HCT116 (cell line): ENCODE results near the gene ZFX. TPM values are rescaled to one million over a fixed set of nuclear protein-coding genes. Genes with fewer than 3 reads are reported as not detected.

Experiments used
- ATAC-seq: fragments of 200-7000 bp; cut with Tn5 transposase; 2 replicates; pipeline ENCODE4 v1.9.1; 2020; ENCODE audit warnings: mild to moderate bottlenecking, moderate library complexity
- BruUV-seq: library from RNA; stranded (reverse); fragments of 400-500 nt; replicated peaks from 2 replicates; lab custom pipeline; 2021; lab: Mats Ljungman, UMichigan
- CTCF ChIA-PET: fragments of 300-600 bp; sonication (Branson Sonifier 250); formaldehyde crosslinking; loops from one replicate; lab custom pipeline; 2021; ENCODE audit warnings: antibody characterized with exemption; lab: Charles Lee
- POLR2A ChIA-PET: fragments of 300-600, 350-600 bp; sonication (Branson Sonifier 250); formaldehyde crosslinking; loops from one replicate; lab custom pipeline; 2021; ENCODE audit warnings: antibody characterized with exemption; lab: Charles Lee
- RAD21 ChIA-PET, 2 experiments: fragments of 300-600 bp; sonication (Branson Sonifier 250); formaldehyde crosslinking; loops; one replicate each; lab custom pipeline; 2023; ENCODE audit warnings: low total read pairs in 2 of 2; ENCODE audit not compliant: uncharacterized antibody in 2 of 2, unreplicated experiment in 2 of 2, low non-redundant PET in 1 of 2; lab: Charles Lee
- DNase-seq: peaks from one replicate; pipeline ENCODE4 v3.0.0-alpha.2; 2010; ENCODE audit warnings: low read depth, low spot score
- H2AFZ ChIP-seq: fragments of 200-600 bp; shearing (Covaris generic), sonication (generic); 2 replicates; pipeline ENCODE4 v1.6.1; 2017; ENCODE audit warnings: low read depth, mixed run types, mixed read lengths, antibody characterized with exemption, low read length; ENCODE audit not compliant: poor library complexity, severe bottlenecking
- H3K27ac ChIP-seq: 2 replicates; pipeline ENCODE4 v1.5.1; 2012; ENCODE audit warnings: low read depth, low read length
- H3K27me3 ChIP-seq: fragments of 200-600 bp; sonication (generic); 2 replicates; pipeline ENCODE4 v1.6.1; 2016; ENCODE audit warnings: mixed run types, low read length, mixed read lengths; ENCODE audit not compliant: insufficient read depth
- H3K36me3 ChIP-seq, 2 experiments: fragments of 200-500 bp in 1 of 2; fragments of 200-600 bp in 1 of 2; sonication (Bioruptor generic) in 1 of 2; sonication (generic) in 1 of 2; 2 replicates each; pipeline versions ENCODE4 v1.5.1 to v1.6.1; 2014 to 2016; ENCODE audit warnings: low read length in 2 of 2, inconsistent platforms in 1 of 2, mixed read lengths in 1 of 2, mixed run types in 1 of 2; ENCODE audit not compliant: insufficient read depth in 2 of 2, control insufficient read depth in 1 of 2
- H3K4me1 ChIP-seq, 2 experiments: fragments of 200-600 bp in 1 of 2; sonication (generic) in 1 of 2; 2 replicates each; pipeline versions ENCODE4 v1.5.1 to v1.6.1; 2012 to 2017; ENCODE audit warnings: low read length in 2 of 2, inconsistent platforms in 1 of 2, mild to moderate bottlenecking in 1 of 2, mixed read lengths in 1 of 2, mixed run types in 1 of 2, moderate library complexity in 1 of 2; ENCODE audit not compliant: insufficient read depth in 2 of 2, control insufficient read depth in 1 of 2
- H3K4me2 ChIP-seq: fragments of 200-600 bp; sonication (generic); 2 replicates; pipeline ENCODE4 v1.6.1; 2017; ENCODE audit warnings: mixed run types, low read length, mixed read lengths
- H3K4me3 ChIP-seq, 2 experiments: fragments of 200-600 bp in 1 of 2; sonication (generic) in 1 of 2; replicated peaks in 1 of 2; 2 replicates each; pipeline ENCODE4 v1.5.1; 2011 to 2016; ENCODE audit warnings: low read length in 2 of 2, control low read depth in 1 of 2, low read depth in 1 of 2, mild to moderate bottlenecking in 1 of 2, mixed read lengths in 1 of 2, mixed run types in 1 of 2
- H3K79me2 ChIP-seq: fragments of 200-600 bp; sonication (generic); 2 replicates; pipeline ENCODE4 v1.6.1; 2017; ENCODE audit warnings: mild to moderate bottlenecking, mixed run types, low read length, moderate library complexity, mixed read lengths; ENCODE audit not compliant: insufficient read depth
- H3K9ac ChIP-seq: fragments of 200-600 bp; sonication (generic); 2 replicates; pipeline ENCODE4 v1.6.1; 2016; ENCODE audit warnings: low read length, mixed read lengths
- H3K9me2 ChIP-seq: fragments of 200-600 bp; sonication (generic), shearing (Covaris generic); 2 replicates; pipeline ENCODE4 v1.6.1; 2017; ENCODE audit warnings: mixed run types, mild to moderate bottlenecking, moderate library complexity; ENCODE audit not compliant: insufficient read depth
- H3K9me3 ChIP-seq, 2 experiments: fragments of 200-500 bp in 1 of 2; fragments of 200-600 bp in 1 of 2; sonication (Bioruptor generic) in 1 of 2; sonication (generic) in 1 of 2; 2 replicates each; pipeline ENCODE4 v1.6.1; 2014 to 2017; ENCODE audit warnings: low read length in 2 of 2, mixed read lengths in 2 of 2, inconsistent platforms in 1 of 2, low read depth in 1 of 2, mild to moderate bottlenecking in 1 of 2, mixed run types in 1 of 2, moderate library complexity in 1 of 2; ENCODE audit not compliant: control insufficient read depth in 1 of 2, insufficient read depth in 1 of 2
- H4K20me1 ChIP-seq: fragments of 200-600 bp; sonication (generic), shearing (Covaris generic); 2 replicates; pipeline ENCODE4 v1.6.1; 2017; ENCODE audit warnings: mixed run types, mild to moderate bottlenecking, moderate library complexity; ENCODE audit not compliant: insufficient read depth
- CEBPB ChIP-seq: IDR thresholded peaks from 2 replicates; pipeline ENCODE4 v1.6.1; 2012; ENCODE audit warnings: low read depth
- ELF1 ChIP-seq: IDR thresholded peaks from 2 replicates; pipeline ENCODE4 v1.6.1; 2012; ENCODE audit warnings: low read depth, borderline replicate concordance
- EZH2phosphoT487 ChIP-seq: fragments of 200-600 bp; IDR thresholded peaks from 2 replicates; pipeline ENCODE4 v1.6.1; 2018; ENCODE audit warnings: antibody characterized with exemption, borderline replicate concordance
- JUND ChIP-seq: IDR thresholded peaks from 2 replicates; pipeline ENCODE4 v1.6.1; 2012
- RAD21 ChIP-seq: IDR thresholded peaks from 2 replicates; pipeline ENCODE4 v1.6.1; 2012; ENCODE audit warnings: low read depth, mild to moderate bottlenecking
- SP1 ChIP-seq: IDR thresholded peaks from 2 replicates; pipeline ENCODE4 v1.6.1; 2012; ENCODE audit warnings: low read depth
- SRF ChIP-seq: IDR thresholded peaks from 2 replicates; pipeline ENCODE4 v1.6.1; 2012; ENCODE audit warnings: low read depth
- TCF7L2 ChIP-seq: IDR thresholded peaks from 2 replicates; pipeline ENCODE4 v1.7.0; 2011; ENCODE audit warnings: borderline replicate concordance, inconsistent platforms; ENCODE audit not compliant: insufficient read depth, insufficient read length; ENCODE audit errors: extremely low read depth
- YY1 ChIP-seq: IDR thresholded peaks from 2 replicates; pipeline ENCODE4 v1.6.1; 2011; ENCODE audit warnings: low read length, low read depth, moderate library complexity, mild to moderate bottlenecking; ENCODE audit not compliant: insufficient replicate concordance; ENCODE audit errors: extremely low read depth
- ZFX ChIP-seq: fragments of 450-650 bp; IDR thresholded peaks from 2 replicates; pipeline ENCODE4 v1.6.1; 2017
- ZNF274 ChIP-seq: fragments of 200-500 bp; sonication (Bioruptor generic); IDR thresholded peaks from 2 replicates; pipeline ENCODE4 v1.6.1; 2014; ENCODE audit warnings: mild to moderate bottlenecking, low read depth, low read length, inconsistent platforms
- intact Hi-C: fragments of 100-400 bp; cut with micrococcal nuclease; formaldehyde crosslinking; loops from 2 replicates; pipeline ENCODE4 v1.10.0; 2022
- total RNA-seq: library from RNA; stranded (reverse); gene quantifications from one replicate; pipeline ENCODE4 v1.2.1, GENCODE V29; 2021; ENCODE audit not compliant: unreplicated experiment
- TF ChIP-seq, protein P1 (sequence below): IDR thresholded peaks from 2 replicates; pipeline ENCODE4 v1.6.1; 2012
- TF ChIP-seq, protein P2 (sequence below): IDR thresholded peaks from 2 replicates; pipeline ENCODE4 v1.6.1; 2012; ENCODE audit warnings: low read depth

ZFX gene
- total RNA-seq, 1 experiment from 2014 or later, result 28.1 TPM

DNA sequence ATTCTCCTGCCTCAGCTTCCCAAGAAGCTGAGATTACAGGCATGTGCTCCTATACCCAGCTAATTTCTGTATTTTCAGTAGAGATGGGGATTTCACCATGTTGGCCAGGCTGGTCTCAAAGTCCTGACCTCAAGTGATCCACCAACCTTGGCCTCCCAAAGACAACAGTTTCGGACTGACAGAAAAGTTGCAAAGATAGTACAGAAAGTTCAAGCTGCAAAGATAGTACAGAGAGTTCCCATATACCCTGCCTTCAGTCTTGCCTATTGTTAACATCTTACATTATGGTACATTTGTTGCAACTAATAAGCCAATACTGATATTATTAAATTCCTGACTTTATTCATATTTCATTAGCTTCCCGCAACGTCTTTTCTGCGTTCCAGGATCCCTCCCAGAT lies 98.5 kb downstream of the ZFX start:
- RAD21 ChIA-PET, result no interaction called here
- CTCF ChIA-PET, result no interaction called here
- no TSS peak for BruUV-seq
- Histone ChIP-seq H2AFZ (no peak overlapping the region), H3K79me2 (no peaks in the 10 kb centered on the region), H4K20me1 (no peaks in the 10 kb centered on the region), H3K4me3 (no peak overlapping the region), H3K9ac (no peak overlapping the region), H3K9me3 (no peaks in the 10 kb centered on the region), H3K4me2 (no peak overlapping the region), H3K27ac (no peak overlapping the region), H3K4me1 (peaks cover 10 to 17% of the 10 kb centered on the region in 2 experiments), H3K36me3 (no peaks in the 10 kb centered on the region), H3K9me2 (no peaks in the 10 kb centered on the region), H3K27me3 (no peaks in the 10 kb centered on the region)
- intact Hi-C loops, result no loop called here
- no peak for ATAC-seq
- POLR2A ChIA-PET, result no interaction called here
- TF ChIP-seq SP1 (no peak), CEBPB (no peak), SRF (no peak), TCF7L2 (no peak), EZH2phosphoT487 (no peak), YY1 (no peak), JUND (no peak), RAD21 (no peak), ELF1 (no peak), ZNF274 (no peak), ZFX (no peak)
- TF ChIP-seq, protein P1, sequence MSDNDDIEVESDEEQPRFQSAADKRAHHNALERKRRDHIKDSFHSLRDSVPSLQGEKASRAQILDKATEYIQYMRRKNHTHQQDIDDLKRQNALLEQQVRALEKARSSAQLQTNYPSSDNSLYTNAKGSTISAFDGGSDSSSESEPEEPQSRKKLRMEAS, result no peak
- TF ChIP-seq, protein P2, sequence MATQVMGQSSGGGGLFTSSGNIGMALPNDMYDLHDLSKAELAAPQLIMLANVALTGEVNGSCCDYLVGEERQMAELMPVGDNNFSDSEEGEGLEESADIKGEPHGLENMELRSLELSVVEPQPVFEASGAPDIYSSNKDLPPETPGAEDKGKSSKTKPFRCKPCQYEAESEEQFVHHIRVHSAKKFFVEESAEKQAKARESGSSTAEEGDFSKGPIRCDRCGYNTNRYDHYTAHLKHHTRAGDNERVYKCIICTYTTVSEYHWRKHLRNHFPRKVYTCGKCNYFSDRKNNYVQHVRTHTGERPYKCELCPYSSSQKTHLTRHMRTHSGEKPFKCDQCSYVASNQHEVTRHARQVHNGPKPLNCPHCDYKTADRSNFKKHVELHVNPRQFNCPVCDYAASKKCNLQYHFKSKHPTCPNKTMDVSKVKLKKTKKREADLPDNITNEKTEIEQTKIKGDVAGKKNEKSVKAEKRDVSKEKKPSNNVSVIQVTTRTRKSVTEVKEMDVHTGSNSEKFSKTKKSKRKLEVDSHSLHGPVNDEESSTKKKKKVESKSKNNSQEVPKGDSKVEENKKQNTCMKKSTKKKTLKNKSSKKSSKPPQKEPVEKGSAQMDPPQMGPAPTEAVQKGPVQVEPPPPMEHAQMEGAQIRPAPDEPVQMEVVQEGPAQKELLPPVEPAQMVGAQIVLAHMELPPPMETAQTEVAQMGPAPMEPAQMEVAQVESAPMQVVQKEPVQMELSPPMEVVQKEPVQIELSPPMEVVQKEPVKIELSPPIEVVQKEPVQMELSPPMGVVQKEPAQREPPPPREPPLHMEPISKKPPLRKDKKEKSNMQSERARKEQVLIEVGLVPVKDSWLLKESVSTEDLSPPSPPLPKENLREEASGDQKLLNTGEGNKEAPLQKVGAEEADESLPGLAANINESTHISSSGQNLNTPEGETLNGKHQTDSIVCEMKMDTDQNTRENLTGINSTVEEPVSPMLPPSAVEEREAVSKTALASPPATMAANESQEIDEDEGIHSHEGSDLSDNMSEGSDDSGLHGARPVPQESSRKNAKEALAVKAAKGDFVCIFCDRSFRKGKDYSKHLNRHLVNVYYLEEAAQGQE, result no peak
- no peak for DNase-seq
